IPS DF 6.9 (cell line): Measurements from ENCODE around the gene BRD9.
"Not testable (repeated sequence)": the region's sequence is repeated elsewhere in the genome, so short reads cannot be mapped to it uniquely, and the experiment has no call there.

Experiments
- DNase-seq: peaks from one replicate; pipeline ENCODE4 v3.0.0-alpha.2; 2013; ENCODE audit warnings: low read depth, low spot score
- H3K27ac ChIP-seq: one replicate; pipeline ENCODE4 v1.5.1; 2013; ENCODE audit warnings: low read length, control low read depth
- H3K27me3 ChIP-seq: 2 replicates; pipeline ENCODE4 v1.6.1; 2013; ENCODE audit warnings: mild to moderate bottlenecking, low read length; ENCODE audit not compliant: control insufficient read depth, insufficient read depth
- H3K36me3 ChIP-seq: 2 replicates; pipeline ENCODE4 v1.6.1; 2013; ENCODE audit warnings: low read length; ENCODE audit not compliant: control insufficient read depth, insufficient read depth
- H3K4me1 ChIP-seq: 2 replicates; pipeline ENCODE4 v1.6.1; 2013; ENCODE audit warnings: low read length; ENCODE audit not compliant: control insufficient read depth, insufficient read depth
- H3K4me3 ChIP-seq: 2 replicates; pipeline ENCODE4 v1.5.1; 2013; ENCODE audit warnings: mild to moderate bottlenecking, low read length
- H3K9me3 ChIP-seq: 2 replicates; pipeline ENCODE4 v1.6.1; 2013; ENCODE audit warnings: low read length, inconsistent platforms; ENCODE audit not compliant: control insufficient read depth, insufficient read depth
- WGBS: extraction: QIAGEN DNeasy Blood & Tissue Kit; methylation state at CpG from one replicate; pipeline ENCODE4 v1.1.7; 2013; ENCODE audit warnings: mixed read lengths, missing lambda C conversion rate; ENCODE audit not compliant: insufficient read length, insufficient coverage; 5-methylcytosine and 5-hydroxymethylcytosine counted together

The BRD9 gene

DNA sequence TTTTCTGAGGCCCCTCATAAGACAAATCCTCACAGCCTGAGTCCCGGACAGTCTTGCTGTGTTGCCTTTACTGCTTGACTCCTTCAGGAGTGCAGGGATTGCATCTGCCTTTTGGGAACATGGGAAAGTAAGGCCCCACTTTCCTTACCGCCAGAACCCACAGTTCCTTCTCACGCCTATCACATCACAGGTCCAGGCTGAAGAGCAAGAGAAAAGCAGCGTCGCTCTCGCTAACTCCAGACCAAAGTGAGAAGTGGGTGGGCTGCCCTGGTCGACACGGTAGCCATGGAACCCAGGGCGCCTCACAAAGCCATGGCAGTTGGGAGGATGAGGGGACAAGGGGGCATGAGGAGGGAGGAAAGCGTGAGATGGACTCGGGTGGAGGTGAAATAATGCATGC is 33.9 kb downstream of the BRD9 start:
- Histone ChIP-seq H3K27ac (no peak overlapping the region), H3K4me3 (no peak overlapping the region), H3K9me3 (no peaks in the 10 kb centered on the region), H3K27me3 (no peaks in the 10 kb centered on the region), H3K4me1 (no peaks in the 10 kb centered on the region), H3K36me3 (peaks cover 14% of the 10 kb centered on the region)
- WGBS, result no CpG with 5 or more reads among the region's 11 CpGs
- DNase-seq, result no peak

DNA sequence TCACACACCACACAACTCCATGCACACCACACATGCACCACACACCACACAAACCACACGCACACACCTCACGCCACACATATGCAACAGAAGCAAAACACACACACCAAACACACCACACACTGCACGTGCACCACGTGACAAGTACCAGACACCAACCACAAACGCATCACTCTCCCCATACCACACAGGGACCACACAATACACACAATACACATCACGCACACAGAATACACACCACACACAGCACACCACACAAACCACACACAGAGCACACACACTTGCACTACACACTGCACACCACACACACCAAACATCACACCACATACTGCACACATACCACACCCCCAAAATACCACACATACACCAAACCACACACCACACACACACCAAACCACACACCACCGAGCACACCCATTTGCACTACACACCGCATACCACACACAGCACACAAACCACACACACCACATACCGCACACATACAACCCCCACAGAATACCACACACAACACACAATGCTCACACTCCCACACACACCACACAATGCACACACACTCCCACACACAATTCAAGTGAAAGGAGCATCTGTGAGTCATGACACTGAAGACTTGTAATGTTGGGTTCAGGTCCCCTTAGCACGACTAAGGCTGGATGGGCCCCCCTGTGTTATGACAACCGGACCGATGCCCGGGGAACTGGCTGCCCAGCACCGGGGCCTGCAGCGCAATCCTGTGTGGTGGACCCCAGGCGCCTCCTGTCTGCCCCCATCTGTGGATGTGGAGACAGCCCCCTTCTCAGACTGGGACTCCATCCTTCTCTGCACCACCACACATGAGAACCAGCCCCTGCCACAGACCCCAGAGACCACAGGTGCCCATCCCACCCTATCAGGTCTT is 35.8 kb downstream of the BRD9 start:
- 100% methylated on average over 9 of the region's 16 CpGs for WGBS
- DNase-seq, result no peak

DNA sequence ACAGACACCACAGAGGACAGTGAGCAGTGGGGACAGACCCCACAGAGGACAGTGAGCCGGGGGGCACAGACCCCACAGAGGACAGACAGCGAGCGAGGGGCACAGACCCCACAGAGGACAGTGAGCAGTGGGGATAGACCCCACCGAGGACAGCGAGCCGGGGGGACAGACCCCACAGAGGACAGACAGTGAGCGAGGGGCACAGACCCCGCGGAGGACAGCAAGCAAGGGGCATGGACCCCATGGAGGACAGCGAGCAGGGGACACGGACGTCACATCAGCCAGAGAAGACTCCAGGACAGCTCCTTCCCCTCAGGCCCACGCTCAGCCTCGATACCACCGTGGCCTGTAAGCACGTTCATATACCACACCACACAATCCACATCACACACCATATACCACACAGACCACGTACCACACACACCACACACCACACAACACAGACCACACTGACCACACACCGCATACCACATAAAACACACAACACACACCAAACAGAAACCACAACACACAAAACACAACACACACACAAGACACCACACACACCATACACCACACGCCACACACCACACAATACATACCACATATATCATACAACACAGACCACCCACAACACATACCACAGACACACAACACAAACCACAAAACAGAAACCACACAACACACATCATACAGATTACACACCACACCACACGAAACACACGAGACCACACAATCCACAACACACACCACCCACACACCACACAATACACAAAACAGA is 36.6 kb downstream of the BRD9 start:
- Histone ChIP-seq H3K4me3 (no peak overlapping the region), H3K27ac (no peak overlapping the region), H3K36me3 (no peaks in the 10 kb centered on the region), H3K27me3 (no peaks in the 10 kb centered on the region), H3K9me3 (no peaks in the 10 kb centered on the region), H3K4me1 (no peaks in the 10 kb centered on the region)
- no peak for DNase-seq
- WGBS, result 100% methylated on average over 4 of the region's 21 CpGs

More for the DNA sequence above, 35.8 kb downstream of the BRD9 start:
- H3K4me3 ChIP-seq, result no peak overlapping the region
- no peak overlapping the region for H3K27ac ChIP-seq
- no peaks in the 10 kb centered on the region for H3K4me1 ChIP-seq
- no peaks in the 10 kb centered on the region for H3K27me3 ChIP-seq
- H3K36me3 ChIP-seq, result no peaks in the 10 kb centered on the region; the same call in 1 of the 2 replicates
- no peaks in the 10 kb centered on the region for H3K9me3 ChIP-seq

DNA sequence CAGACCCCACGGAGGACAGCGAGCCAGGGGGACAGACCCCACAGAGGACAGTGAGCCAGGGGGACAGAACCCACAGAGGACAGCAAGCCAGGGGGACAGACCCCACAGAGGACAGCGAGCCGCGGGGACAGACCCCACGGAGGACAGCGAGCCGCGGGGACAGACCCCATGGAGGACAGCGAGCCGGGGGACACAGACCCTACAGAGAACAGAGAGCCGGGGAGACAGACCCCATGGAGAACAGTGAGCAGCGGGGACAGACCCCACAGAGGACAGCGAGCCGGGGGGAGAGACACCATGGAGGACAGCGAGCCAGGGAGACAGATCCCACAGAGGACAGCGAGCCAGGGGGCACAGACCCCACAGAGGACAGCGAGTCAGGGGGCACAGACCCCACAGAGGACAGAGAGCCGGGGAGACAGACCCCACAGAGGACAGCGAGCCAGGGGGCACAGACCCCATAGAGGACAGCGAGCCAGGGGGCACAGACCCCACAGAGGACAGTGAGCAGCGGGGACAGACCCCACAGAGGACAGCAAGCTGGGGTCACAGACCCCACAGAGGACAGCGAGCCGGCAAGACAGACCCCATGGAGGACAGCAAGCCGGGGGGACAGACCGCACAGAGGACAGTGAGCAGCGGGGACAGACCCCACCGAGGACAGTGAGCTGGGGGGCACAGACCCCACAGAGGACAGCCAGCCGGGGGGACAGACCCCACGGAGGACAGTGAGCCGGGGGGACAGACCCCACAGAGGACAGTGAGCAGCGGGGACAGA is 37.4 kb downstream of the BRD9 start:
- Histone ChIP-seq H3K4me3 (no peak overlapping the region), H3K4me1 (no peaks in the 10 kb centered on the region), H3K27ac (no peak overlapping the region), H3K27me3 (no peaks in the 10 kb centered on the region), H3K9me3 (no peaks in the 10 kb centered on the region), H3K36me3 (no peaks in the 10 kb centered on the region)
- no CpG with 5 or more reads among the region's 32 CpGs for WGBS
- no peak for DNase-seq

DNA sequence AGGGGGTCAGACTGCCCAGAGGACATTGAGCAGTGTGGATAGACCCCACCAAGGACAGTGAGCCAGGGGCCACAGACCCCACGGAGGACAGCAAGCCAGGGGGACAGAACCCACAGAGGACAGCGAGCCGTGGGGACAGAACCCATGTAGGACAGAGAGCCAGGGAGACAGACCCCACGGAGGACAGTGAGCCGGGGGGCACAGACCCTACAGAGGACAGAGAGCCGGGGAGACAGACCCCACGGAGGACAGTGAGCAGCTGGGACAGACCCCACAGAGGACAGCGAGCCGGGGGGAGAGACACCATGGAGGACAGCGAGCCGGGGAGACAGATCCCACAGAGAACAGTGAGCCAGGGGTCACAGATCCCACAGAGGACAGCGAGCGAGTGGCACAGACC is 38.4 kb downstream of the BRD9 start:
- Histone ChIP-seq H3K36me3 (no peaks in the 10 kb centered on the region; the same call in 1 of the 2 replicates), H3K4me3 (no peak overlapping the region), H3K27ac (no peak overlapping the region), H3K4me1 (no peaks in the 10 kb centered on the region), H3K27me3 (no peaks in the 10 kb centered on the region), H3K9me3 (no peaks in the 10 kb centered on the region)
- DNase-seq, result no peak
- WGBS, result no CpG with 5 or more reads among the region's 13 CpGs

DNA sequence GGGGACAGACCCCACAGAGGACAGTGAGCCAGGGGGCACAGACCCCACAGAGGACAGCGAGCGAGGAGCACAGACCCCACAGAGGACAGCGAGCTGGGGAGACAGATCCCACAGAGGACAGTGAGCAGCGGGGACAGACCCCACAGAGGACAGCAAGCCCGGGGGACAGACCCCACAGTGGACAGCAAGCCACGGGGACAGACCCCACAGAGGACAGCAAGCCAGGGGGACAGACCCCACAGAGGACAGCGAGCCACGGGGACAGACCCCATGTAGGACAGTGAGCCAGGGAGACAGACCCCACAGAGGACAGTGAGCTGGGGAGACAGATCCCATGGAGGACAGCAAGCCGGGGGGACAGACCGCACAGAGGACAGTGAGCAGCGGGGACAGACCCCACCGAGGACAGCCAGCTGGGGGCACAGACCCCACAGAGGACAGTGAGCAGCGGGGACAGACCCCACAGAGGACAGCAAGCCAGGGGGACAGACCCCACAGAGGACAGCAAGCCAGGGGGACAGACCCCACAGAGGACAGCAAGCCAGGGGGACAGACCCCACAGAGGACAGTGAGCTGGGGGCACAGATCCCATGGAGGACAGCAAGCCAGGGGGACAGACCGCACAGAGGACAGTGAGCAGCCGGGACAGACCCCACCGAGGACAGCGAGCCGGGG is 39.0 kb downstream of the BRD9 start:
- H3K4me3 ChIP-seq, H3K36me3 ChIP-seq, H3K27me3 ChIP-seq, H3K27ac ChIP-seq, DNase-seq, H3K9me3 ChIP-seq, H3K4me1 ChIP-seq: not testable (repeated sequence)
- WGBS, result no CpG with 5 or more reads among the region's 18 CpGs

DNA sequence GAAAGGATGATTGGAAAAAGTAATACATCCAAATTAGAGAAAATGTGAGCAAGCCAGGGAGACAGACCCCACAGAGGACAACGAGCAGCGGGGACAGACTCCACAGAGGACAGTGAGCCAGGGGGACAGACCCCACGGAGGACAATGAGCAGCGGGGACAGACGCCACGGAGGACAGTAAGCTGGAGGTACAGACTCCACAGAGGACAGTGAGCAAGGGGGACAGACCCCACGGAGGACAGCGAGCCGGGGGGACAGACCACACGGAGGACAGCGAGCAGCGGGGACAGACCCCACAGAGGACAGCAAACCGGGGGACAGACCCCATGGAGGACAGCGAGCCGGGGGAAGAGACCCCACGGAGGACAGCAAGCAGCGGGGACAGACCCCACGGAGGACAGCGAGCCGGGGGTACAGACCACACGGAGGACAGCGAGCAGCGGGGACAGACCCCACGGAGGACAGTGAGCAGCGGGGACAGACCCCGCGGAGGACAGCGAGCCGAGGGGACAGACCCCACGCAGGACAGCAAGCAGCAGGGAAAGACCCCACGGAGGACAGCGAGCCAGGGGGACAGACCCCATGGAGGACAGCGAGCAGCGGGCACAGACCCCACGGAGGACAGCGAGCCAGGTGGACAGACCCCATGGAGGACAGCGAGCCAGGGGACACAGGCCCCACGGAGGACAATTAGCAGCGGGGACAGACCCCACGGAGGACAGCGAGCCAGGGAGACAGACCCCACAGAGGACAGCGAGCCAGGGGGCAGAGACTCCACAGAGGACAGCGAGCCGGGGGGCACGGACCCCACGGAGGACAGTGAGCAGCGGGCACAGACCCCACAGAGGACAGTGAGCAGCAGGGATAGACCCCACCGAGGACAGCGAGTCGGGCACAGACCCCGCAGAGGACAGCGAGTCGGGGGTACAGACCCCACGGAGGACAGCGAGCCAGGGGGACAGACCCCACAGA is 39.9 kb downstream of the BRD9 start:
- WGBS, result no CpG with 5 or more reads among the region's 55 CpGs
- DNase-seq, result no peak
- Histone ChIP-seq H3K27me3 (no peaks in the 10 kb centered on the region), H3K36me3 (no peaks in the 10 kb centered on the region; the same call in 1 of the 2 replicates), H3K4me3 (no peak overlapping the region), H3K4me1 (no peaks in the 10 kb centered on the region), H3K9me3 (no peaks in the 10 kb centered on the region), H3K27ac (no peak overlapping the region)

DNA sequence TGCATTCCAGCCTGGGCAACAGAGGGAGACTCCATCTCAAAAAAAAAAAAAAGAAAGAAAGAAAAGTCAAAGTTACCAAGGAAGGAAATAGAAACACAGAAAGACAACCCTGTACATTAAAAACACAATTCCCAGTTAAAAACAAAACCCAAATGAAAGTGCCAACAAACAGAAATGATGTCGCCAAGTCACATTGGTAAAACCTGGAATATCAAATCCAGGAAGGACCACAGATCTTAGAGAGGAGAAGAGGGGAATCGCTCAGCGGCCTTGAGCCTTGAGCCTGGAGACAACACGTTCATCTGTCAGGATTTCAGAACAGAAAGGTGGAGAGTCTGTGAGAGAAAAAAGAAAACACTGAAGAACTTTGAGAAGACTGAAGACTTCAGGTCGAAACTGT is 40.6 kb downstream of the BRD9 start:
- WGBS, result no CpG with 5 or more reads among the region's 5 CpGs
- H3K4me1 ChIP-seq, result no peaks in the 10 kb centered on the region
- H3K36me3 ChIP-seq, result no peaks in the 10 kb centered on the region; the same call in 1 of the 2 replicates
- no peak overlapping the region for H3K4me3 ChIP-seq
- no peak overlapping the region for H3K27ac ChIP-seq
- no peak for DNase-seq
- H3K27me3 ChIP-seq, result no peaks in the 10 kb centered on the region
- no peaks in the 10 kb centered on the region for H3K9me3 ChIP-seq

DNA sequence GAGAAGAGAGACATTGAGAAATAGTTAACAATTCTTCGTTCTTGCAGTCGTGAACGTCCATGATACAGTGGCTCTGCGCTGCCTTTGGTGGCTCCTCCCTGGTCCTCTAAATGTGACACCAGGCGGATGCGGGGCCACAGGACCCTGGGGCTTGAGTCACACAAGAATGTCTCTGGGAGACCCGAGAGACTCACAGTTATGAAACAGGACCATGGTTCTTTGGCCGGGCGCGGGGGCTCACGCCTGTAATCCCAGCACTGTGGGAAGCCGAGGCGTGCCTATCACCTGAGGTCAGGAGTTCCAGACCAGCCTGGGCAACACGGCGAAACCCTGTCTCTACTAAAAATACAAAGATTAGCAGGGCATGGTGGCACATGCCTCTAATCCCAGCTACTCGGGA is 41.0 kb downstream of the BRD9 start:
- DNase-seq, result no peak
- no peaks in the 10 kb centered on the region for H3K4me1 ChIP-seq
- WGBS, result no CpG with 5 or more reads among the region's 16 CpGs

More for the DNA sequence above, 41.0 kb downstream of the BRD9 start:
- Histone ChIP-seq H3K27ac (no peak overlapping the region), H3K9me3 (no peaks in the 10 kb centered on the region), H3K36me3 (no peaks in the 10 kb centered on the region; the same call in 1 of the 2 replicates), H3K27me3 (no peaks in the 10 kb centered on the region), H3K4me3 (no peak overlapping the region)
